GM19452 (cell line): ENCODE results near the gene KCNIP4.

Source experiments
- ATAC-seq: cut with Tn5 transposase; IDR thresholded peaks from one replicate; pipeline ENCODE4 v1.9.1; 2021; ENCODE audit not compliant: unreplicated experiment

The KCNIP4 gene

GRCh38 chr4:21856301-21856700, 92.3 kb downstream of the KCNIP4 start:
- no peak for ATAC-seq

DNA sequence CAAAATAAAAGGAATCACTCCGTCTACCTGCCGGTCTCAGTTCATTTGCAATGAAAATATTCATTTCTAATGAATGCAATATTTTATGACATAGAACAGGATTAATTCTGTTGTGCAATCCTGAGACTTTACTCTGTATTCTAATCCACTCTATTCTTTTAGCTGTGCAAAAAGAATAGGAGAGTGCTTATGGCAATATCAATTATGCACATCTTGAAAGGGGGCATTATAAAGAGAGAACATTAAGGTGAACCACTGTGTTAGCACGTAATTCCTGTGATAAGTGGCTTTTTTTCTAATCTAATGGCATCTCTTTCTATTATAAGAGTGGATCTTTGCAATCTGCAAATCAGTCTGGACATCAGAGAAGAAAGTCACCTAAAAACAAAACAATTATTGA, 99.5 kb downstream of the KCNIP4 start:
- ATAC-seq, result no peak

- no peak for ATAC-seq
These were observed 100.6 kb downstream of the KCNIP4 start for GRCh38 chr4:21848021-21848420.

DNA sequence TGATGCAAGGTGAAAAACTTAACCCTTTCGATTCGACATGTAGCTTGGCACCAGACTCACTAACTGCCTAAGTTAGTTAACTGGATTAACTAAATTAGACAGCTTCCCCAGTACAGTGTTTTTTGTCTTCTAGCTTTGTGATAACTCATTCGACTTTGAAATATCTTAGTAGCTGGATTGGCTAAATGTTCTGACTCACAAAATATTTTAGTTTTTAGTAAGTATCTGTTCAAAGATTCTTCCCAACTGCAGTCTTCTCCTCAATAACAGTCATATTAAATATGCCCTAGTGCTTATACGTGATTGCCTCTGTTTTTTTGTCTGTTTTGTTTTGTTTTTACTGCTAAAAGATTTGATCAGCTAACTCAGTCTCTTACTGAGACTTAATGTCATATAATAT, 102.9 kb downstream of the KCNIP4 start:
- no peak for ATAC-seq

DNA sequence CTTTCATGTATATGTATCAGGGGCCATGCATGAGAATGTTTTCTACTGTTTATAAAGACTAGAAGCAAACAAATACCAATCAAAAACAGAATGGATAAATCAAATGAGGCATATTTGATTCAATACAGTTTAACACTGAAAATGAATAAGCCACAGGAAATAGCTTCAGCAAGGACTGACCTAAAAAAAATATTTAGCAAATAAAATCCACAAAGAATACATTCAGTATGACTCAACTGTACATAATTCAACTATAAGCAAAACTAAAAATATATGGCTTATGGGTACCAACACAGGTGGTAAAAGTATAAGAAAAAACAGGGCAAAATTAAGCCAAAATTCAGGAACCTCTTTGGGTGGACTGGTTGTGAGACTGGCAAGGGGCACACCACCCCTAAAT, 112.9 kb downstream of the KCNIP4 start:
- ATAC-seq, result no peak

DNA sequence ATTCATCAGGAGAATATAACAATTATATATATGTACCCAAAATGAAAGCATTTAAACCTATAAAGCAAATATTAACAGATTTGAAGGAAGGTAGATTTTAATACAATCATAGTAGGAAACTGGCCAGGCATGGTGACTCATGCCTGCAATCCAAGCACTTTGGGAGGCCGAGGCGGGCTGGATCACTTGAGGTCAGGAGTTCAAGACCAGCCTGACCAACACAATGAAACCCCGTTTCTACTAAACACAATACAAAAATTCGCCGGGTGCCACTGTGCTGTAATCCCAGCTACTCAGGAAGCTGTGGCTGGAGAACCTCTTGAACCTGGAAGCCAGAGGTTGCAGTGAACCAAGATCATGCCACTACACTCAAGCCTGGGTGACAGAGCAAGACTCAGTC, 118.3 kb downstream of the KCNIP4 start:
- no peak for ATAC-seq

DNA sequence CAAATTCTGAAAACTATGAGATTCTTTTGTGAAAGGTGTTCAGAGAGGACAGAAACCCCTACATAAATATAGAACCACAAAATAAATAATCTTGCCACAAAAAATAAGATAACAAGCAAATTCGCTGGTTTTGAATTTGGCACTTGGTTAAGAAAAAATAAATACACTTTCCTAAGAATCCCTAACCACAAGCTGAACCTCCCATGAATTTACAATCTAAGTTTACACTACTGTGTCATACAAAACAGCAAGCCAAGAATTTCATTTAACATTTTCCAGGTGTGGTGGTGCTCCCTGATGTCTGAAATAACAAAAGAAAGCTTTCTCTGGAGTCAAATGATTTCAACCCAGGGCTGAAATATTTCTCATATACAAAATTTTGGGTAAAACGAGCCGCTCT, 121.0 kb downstream of the KCNIP4 start:
- ATAC-seq, result no peak

DNA sequence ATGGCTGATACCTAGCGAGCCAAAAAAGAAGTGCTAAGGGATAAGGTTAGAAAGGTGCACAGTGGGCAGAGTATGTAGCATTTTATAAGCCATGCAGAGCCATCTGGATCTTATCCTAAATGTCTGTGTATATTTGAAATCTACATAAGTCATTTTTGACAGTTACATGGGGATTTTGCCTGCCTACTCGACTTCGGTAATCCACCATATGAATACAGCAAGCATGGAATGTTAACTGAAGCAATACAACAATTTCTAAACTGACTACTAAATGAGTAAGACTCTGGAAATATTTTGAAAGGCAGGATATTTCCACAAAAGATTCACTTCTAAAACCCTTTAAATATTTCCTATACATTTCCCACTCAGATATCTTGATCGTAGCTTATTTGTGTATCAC, 122.5 kb downstream of the KCNIP4 start:
- no peak for ATAC-seq

- no peak for ATAC-seq
These were observed 129.5 kb downstream of the KCNIP4 start for GRCh38 chr4:21819086-21819485.

DNA sequence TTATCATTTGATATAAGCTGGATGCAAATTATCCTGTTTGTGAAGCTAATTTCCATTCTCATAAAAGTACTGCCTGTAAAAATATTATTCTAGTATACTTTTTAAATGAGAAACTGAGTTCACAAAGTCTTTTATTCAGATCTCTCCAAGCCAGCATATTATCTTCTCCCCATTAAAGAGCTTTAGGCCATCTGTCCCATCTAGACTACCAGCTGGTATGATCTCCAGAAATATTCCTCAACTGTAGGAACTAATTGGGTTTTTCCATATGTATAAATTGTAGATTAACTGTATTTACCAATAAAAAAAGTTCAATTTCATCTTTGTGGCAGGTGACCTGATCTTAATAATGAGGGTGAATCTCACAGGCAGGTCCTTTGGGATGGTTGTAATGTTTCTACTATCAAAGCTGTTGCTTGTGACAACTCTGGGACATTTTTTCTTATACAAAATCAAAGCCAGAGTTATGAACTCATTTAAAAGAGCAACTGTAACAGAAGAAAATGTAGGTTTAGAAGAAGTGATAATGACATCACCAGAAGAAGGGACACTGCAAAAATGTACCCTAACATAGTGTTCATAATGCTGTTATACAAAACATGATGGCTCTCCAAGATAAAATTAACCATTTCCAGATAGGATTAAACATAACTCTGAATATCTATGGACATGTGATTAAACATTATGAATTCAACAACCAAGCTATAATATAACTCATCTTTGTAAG, 132.8 kb downstream of the KCNIP4 start:
- ATAC-seq, result no peak

DNA sequence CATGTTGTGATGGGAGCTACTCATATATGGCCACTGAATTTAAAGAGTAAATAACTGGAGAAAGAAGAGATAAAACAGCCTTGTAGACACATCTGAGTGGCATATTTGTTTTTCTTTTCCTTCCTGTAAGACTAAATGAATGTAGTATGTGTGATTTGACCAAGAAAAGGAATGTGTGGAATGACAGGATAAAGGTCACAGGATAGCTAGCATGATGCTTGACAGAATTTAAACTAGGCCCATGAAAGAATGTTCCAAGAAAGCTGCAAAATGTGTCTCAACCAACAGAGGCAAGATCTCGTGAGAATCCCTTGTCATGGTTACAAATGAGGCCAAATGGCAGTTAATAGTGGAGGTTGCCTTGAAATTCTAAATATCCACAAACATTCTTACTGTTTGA, 137.0 kb downstream of the KCNIP4 start:
- ATAC-seq, result no peak

DNA sequence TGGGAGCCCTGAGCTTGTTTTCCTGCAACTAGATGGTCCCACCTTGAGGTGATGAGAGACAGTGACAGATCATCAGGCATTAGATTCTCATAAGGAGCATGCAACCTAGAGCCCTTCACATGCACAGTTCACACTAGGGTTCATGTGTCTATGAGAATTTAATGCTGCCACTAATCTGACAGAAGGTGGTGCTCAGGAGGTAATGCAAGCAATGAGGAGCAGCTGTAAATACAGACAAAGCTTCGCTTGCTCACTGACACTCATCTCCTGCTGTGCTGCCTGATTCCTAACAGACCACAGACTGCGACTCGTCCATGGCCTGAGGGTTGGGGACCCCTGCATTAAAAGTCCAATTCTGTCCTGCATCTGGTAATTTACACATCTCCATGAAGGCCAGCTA, 141.6 kb downstream of the KCNIP4 start:
- no peak for ATAC-seq

DNA sequence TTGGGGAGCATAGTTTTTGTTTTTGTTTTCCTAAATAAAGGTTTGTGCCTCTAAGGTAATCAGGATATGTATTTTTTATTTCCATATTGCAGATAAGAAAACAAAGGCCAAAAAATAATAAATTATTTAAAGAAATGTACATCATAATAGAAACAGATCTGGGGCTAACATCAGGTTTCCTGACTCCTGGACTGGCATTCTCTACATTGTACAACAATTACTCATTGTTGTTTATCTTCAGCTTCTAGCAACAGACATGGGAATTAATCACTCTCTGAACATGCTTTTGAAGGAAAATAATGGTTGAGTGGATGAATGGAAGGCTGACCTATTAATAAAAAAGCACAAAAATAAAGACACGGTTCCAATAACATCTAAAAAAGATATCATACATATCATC, 146.2 kb downstream of the KCNIP4 start:
- no peak for ATAC-seq

GRCh38 chr4:21801661-21802385, 146.7 kb downstream of the KCNIP4 start:
- no peak for ATAC-seq

- no peak for ATAC-seq
These were observed 153.5 kb downstream of the KCNIP4 start for GRCh38 chr4:21795091-21795490.

DNA sequence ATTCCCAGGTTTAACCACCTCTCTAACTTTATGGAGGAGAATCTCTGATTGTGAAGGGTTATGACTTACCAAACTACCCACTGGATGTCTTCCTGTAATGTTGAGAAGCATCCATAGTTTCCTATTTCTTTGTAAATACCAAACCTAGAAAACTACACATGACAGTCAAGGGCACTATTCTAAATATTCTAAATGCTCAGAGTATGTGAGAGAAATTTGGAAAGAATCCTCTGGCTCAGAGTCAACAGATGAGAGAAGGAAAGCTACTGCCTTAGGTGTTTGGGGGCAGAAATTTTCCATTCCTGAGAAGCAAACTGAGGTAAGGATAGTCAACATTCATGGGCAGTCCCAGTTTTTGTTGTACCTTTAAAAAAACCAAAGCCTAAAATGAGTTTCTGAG, 155.8 kb downstream of the KCNIP4 start:
- ATAC-seq, result no peak

- no peak for ATAC-seq
These were observed 158.0 kb downstream of the KCNIP4 start for GRCh38 chr4:21790438-21791029.

DNA sequence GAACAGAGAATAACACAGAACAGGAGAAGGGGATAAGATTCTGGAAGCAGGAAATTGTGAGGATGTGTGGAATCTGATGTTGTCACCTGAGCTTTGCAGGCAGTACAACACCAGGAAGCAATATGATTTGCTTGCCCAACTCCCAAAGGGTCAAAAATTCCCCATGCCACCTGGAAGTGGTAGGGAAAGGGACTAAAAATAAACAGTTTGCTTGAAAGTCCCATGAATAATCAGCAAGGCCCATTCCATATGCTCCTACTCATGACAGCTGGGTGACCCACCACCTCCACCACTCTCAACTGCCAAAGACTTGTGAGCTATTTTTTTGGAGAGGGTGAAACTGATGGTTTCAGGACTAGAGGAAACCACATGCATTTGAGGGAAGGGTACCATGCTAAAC, 168.4 kb downstream of the KCNIP4 start:
- no peak for ATAC-seq

DNA sequence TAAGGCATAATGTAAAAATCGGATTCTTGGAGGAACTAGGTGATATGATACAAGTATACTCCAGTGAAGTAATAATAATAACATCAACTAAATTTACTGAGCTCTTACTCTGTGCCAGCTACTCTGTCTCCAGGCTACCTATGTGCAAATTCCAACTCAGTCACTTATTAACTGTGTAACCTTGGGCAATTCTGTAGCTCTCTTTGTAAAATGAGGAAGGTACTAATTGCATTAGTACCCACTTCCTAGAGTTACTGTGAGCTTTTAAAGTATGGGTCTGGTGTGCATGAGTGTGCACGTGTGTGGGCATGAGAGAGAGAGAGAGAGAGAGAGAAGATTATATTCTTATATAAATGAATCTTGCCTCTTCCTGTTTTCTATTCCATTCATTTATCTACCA, 169.9 kb downstream of the KCNIP4 start:
- ATAC-seq, result no peak

GRCh38 chr4:21775703-21776102, 172.9 kb downstream of the KCNIP4 start:
- ATAC-seq, result no peak

- no peak for ATAC-seq
These were observed 179.0 kb downstream of the KCNIP4 start for GRCh38 chr4:21769404-21770147.
